Stimulated activated CD8-positive, alpha-beta memory T cell treated with anti-CD3 and anti-CD28 coated beads, Interleukin-4, amount 100 ng/mL, for 48 hours (primary cell): Measurements from ENCODE around the gene LRRC8D.

ENCODE experiments used
- DNase-seq: peaks from one replicate; pipeline ENCODE4 v3.0.0-alpha.2; 2020

LRRC8D gene

DNA sequence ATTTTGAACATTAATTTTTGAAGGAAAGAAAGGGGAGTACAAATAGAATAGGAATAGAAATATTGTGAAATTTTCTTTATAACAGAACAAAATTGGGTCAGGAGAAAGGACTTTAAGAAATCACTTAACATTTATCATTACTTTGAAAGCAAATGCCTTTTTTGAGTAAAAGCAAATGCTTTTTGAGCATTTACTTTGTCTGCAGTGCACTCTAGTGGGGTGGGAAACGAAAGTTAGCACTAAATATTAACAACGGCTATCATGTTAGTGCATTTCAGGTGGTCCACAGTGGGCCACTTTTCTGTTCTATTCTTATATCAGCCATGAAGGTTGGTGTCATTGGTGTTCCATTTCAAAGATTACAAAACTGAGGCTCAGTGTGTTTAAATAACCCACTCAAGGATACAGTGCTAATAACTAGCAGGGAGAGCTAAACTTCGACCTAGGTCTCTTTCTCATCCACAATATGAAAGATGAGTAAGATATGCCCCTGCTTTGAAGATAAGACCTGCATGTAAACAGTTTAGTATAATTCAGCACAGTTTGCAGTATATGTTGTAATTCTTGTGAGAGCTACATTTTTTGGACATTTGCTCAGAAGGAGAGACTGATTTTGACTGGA, 13.4 kb downstream of the LRRC8D start:
- no peak for DNase-seq

DNA sequence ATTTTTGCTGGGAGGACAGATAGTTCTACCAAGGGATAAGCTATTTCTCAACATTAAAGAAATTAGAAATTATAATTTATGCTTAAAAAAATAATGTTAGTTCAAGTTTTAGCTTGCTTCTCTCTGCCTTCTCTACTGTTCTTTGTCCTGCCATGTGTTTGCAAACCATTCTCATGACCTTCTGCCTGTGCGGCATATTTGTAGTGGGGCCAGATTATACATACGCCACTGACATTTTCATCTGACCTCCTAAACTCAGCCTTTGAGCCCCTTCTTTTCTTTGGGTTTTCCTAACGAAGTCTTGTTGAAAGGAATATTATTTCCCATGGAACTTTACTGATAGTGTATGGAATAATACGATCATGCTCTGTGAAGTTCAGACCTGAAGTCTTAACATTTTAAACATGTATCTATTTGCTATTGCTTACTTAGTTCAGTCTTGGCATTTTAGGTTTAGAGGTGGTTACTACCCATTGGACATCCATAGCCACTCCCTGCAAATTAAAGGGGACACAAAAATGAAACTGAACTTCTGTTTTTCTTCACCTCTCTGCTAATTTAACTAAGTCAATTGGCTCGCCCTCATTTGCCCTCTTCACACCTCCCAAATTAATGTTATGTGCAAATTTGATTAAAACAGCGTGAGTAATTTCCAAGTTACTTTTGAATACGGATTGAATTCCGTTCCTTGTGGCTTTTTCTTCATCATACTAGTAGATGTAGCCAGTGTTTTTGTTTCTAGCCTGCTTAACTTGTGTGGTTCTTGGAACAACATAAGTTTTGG, 15.6 kb downstream of the LRRC8D start:
- no peak for DNase-seq

DNA sequence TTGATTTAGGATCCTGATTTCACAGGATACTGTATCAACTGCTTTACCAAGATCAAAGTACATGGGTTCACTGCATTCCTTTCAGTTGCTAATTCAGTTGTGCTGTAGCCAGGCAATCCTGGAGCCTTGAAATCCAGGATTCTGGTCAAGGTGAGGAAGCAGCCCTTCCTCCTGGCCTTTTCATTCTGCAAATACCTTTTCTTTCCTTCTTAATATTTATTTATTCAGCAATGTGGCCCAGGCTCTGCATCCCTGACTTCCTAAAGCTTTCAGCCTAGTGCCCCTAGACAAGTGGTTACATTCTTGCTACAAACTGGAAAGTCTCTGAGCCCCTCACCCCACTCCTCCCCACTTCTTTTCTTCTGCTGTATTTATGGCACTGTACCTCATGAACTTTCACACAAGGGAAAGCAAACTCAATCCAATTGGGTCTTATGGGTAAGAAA, 16.2 kb downstream of the LRRC8D start:
- DNase-seq: no peak

DNA sequence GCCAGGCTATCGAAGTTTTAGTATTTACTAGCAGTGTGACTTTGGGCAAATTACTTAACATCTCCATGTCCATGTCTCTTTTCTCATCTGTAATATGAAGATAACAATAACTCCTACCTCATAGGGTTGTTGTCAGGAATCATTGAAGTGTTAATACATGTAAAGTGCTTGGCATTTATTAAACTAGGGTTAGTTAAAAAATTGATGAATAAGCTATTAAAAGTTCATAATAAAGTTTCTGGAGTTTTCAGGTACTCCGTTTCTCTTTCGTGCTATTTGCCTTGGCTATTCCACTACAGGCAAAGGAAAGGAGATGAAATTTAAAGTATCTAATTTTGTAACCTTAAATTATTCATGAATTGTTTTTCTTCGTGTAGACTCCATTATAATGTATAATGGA, 16.7 kb downstream of the LRRC8D start:
- no peak for DNase-seq

DNA sequence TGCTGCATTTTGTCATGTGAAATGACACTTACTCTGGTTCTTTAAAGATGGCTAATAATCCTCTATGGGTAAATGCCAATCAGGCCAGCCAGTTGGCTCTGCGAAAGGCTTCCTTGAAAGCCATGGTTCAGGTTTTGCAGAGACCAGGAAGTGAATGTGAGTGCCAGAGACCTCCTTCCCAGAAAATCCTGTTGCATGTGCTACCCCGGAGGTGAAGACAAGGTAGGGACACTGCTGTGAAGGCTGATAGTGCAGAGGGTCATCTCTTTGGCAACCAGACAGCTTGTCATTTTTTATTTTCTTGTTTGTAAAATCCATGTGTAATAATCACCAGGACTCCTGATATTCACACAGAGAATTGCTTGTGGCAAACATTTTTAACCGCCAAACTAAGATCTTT, 18.7 kb downstream of the LRRC8D start:
- DNase-seq: no peak

DNA sequence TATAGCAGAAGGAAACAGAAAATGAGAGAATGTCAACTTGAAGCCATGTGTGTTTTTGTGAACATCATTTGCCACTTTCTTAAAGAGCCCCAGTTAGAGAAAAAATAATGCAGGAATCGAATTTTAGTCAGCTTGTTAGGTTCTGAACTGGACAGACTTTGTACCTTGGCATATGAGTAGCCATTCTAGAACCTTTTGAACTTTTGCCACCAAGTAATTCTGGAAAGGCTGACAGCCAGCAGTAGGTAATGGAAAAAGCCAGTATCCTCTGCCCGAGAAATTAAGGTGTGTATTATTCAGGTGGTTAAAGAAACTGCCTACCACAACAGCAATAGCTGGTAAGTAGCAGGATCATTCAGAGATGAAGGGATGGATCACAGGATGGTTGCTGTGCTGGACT, 20.7 kb downstream of the LRRC8D start:
- DNase-seq: no peak

DNA sequence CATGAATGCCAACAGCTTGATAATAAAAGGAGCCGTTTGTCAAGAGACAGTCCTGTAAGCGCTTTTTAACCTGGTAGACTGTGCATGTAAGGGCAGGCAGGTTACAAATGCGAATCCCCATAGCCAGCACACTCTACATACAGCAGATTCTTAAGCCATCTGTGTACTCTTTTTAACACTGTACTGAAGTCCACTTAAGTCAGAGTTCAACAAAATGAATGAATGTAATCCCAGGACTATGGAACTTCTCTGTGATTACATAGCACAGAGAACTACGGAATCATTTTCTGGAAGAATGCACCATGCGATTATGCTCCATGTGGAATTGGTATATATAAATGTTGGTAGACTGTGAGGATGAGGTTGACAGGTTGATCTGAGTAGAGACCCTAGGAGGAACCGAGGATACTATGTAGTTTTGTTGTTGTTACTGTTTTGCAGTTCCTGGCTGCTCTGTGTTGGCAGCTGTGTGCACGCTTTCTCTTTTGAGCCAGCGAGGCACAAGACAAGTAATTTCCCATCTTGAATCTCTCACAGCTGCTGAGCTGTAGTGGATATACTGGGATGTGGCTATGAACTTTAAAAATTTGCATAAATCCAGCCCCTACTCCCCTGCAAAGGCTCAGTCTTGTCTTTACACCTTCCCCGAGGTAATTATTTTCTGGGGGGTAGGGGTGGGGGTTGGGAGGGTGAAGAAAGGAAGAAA, 21.9 kb downstream of the LRRC8D start:
- peak; percentile 38 for DNase-seq

DNA sequence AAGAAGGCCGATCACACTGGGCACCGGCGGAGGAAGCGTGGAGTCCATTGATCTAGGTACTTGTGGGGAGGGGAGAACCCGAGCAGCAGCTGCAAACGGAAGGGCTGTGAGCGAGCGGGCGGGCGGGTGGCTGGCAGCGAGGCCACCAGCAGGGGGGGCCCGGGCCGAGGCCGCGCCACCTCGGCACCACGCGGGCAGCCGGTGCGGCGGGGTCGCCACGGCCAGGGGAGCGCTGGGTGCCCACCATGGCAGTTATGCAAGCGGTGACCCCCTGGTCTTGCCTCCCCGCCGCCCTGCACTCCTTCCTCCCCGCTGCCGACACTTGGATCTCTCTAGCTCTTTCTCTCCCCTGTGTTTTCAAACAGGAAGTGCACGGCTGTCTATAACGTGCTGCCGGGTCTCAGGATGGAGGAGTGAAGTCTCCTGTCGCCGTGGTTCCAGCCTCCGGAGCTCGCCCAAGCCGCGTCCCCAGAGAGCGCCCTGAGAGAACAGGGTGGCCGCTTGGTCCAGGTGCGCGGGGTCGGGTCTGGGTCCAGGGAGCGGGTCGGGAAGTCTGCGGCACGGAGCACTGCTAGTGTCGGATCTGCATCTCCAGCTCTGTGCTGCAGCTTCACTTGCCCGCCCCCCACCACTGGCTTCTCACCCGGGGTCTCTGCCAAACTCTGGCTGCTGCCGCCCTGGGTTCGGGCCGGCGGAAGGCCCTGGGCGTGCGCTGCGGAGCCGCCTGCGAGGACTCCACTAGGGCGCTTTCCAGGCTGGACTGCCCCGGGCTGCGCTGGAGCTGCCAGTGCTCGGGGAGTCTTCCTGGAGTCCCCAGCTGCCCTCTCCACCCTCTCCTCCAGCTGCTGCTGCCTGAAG, 22.7 kb downstream of the LRRC8D start:
- DNase-seq: peak; percentile 83

DNA sequence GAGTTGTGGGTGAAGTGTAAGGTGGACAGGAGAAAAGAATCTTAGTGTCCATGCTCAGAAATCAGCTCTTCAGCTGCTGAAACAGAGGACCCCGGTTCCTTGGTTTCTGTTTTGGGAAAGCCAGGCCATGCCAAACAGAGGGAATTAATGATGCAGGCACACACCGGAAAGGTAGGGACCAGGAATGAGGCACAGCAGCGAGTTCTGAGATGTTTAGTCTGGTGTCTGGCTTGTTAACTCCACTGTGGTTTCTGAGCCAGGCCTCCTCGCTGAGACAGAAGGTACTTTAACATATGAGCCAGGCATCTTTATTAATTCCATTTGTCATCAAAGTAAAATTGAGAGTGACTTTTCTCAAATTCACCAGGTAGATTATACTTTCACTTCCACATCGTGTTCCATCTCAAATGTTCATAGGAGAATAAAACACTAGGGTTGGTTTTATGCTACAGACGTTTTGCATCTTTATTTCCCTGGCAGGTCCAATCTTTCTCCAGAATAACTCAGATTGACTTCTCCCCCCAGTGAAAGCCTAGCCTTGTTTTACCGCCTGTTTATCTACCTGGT, 23.5 kb downstream of the LRRC8D start:
- DNase-seq: peak; percentile 52

DNA sequence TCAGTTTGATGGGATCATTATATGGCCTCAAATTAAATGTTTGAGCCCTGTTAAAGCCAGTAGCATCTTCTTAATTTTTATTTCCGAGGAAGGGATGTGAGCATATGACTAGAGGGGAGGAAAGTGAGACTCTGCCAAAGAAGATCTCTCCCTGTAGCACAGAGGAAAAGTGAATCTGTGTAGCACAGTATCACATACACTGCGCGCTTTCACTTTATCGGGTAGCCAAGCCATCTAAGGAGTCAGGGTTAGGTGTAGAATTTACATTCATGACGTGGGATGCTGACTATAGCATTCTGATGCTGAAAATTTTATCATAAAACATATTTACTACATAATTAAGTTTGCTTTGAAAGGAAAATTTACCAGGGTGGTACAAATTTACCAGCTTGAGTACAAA, 24.0 kb downstream of the LRRC8D start:
- no peak for DNase-seq

DNA sequence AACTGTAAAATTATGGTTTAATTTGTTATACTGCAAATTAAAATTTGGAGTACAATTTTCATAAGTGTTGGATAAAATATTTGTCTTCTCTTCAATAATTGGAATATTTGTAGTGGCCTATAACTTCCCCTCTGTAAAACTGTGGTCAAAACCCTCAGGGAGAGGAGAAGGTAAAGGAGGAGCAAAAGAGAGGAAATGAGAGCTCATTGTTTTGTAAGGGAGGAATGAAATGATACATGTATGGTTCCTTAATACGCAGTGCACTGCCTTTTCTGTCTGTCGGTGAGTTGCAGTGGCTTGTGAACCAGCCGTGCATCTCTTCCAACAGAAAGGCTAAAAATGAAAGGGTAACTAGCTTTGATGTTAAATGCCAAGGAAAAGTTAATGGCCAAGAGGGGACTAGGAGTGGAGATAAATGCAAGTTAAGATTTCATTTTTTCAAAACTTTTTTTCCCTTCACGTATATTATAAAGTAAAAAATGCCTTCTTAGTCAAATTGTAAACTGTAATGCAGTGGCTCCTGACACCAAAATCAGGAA, 26.4 kb downstream of the LRRC8D start:
- no peak for DNase-seq

DNA sequence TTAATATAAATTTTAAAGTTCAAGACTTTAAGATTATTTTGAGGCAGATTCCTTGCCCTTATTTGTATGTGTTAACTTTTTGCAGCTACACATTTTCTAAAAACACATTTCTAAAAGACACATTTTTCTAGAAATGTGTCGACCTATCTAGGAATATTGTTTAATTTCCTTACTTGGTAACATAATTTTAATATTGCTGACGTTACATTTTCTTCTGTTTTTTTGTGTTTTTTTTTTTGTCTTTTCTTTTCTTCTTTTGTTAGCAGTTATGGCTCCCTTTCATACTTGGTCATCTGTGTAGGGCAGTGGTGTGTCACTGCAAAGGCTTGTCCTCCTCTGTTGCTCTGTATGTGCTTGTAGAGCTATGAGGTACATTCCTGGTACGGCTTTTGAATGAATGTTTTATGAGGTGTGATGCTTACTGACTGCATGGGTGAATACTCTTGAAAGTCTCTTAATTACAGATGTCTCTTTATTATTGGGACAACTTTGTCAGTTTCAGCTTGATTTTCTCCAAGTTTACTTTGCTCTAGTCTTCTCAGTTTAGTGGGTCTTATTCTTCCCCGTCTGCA, 30.1 kb downstream of the LRRC8D start:
- DNase-seq: no peak

DNA sequence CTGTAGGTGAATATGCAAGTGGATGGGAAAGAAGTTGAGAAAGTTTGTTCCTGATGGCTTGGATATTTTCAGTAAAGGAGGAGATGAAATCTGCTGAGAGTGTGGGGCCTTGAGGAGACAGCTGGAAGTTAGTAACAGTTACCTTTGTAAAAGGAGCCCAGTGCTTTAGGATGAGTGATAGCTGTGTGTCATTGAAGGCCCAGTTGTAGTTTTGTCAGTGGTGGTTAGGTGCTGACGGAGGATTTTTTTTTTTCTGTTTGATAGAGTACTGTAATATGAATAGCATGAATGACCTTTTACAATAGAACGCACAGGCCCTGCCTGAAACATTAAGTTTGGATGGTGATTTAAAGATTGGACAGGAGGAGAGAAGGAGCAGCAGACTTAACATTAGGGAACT, 33.3 kb downstream of the LRRC8D start:
- DNase-seq: no peak

DNA sequence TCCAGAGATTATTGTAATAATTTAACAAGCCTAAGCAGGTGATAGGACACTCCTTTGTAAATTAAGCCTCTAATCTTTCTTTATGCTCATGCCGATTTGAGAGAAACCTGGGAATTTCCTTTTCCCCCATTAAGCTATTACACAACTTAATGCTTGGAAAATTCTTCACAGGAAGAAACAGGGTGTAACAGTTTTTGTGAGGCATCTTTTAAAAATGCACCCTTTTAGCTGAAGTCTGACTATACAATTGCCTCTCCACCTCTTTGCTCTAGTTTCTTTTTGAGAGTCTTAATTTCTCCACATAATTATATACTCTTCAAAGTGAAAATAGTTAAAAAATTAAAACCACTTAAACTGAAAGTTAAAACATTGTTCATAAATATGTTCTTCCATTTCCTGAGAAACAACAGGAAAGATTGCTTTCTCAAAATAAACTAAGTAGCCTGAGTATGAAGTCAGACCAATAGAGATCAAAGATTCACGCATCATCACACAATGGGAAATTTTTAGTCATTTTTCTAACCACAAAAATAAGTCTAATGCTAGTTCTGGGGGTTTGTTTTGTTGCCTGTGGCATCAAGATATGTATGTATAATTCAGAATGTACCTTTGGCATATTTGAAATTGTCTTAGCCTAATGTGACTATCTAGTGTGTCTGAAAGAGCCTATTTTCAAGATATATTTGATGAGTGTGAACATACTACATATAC, 34.7 kb downstream of the LRRC8D start:
- no peak for DNase-seq

DNA sequence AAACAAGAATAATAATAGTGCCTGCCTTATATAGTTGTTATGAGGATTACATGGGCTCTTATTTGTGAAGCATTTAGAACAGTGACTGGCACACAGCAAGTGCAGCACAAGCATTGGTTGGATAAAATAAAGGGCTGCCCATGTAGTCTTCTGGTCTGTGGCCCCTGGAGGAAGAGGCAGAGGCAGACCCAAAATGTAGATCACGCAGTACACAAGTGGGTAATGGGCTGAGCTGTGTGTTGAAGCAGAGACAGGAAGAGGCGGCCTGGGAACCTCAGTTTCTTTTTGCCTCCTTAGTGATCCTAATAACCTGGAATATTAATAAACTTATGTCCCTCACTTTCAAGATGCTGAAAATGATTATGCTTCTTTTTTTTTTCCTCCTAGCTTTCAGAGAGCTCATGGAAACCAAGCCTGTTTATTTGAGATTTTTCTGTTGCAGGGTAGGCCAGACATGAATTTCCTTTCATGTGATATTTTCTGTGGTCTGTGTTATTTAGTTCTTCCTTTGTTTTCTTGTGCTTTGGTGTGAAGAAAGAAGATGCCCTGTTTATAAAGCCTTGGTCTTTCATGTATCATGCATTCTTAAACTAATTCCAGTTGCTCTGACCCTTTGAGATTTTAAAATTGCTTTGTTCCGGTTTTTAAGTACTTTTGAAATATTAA, 42.5 kb downstream of the LRRC8D start:
- no peak for DNase-seq

DNA sequence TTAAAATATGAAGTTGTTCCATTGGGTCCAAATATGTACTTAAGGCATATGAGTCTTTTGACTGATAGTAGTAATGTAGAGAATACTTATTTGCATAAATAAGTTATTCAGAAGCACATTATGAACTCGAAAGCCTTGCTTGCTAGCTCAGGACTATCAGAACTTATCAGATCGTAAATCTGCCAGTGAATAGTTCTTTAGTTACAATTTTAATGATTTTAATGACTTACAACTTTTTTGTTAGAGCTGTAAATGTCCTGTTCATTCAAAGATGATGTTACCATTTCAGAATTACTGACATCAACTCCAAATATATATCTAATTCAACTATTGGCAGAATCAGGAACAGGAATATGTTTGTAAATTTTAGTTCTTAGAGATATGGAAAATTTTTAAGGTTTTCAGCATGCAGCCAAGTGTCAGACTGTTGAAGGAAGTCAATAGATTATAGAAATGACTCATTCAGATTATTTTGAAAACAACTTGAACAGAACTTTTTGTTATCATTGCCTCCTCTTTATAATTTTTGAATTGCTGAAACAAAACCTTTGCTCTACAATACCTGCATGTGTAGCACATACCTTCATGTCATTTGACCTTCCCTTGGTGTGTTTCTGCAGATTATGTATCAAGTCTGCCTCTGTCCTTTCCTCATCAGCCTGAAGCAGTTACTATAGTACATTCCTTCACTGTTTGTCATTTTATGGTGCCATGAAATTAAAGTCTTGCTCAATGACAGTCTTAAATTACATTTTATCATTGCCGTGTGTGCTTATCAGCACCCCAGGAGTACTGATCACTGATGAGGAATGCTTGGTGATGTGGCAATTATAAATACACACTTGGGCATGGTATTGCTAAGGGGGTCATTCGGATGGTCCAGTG, 44.9 kb downstream of the LRRC8D start:
- no peak for DNase-seq

DNA sequence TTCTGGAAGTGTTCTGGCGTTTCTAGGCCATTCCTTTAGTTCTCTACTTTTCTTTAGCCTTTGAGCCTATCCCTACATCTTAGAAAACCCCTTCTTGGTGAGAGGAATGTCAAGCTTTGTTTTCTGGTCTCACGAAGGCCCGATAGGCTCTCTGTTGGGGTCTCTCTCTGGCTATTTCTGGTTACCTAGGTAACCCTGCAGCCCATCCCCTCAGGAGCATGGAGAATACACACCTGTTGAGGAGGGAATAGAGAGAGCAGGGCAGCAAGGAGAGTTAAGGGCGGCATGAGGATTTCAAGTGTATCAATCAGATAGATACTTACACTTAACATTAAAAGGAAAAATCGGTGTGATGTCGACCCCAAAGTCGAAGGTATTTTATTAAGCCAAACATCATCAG, 45.7 kb downstream of the LRRC8D start:
- DNase-seq: no peak

DNA sequence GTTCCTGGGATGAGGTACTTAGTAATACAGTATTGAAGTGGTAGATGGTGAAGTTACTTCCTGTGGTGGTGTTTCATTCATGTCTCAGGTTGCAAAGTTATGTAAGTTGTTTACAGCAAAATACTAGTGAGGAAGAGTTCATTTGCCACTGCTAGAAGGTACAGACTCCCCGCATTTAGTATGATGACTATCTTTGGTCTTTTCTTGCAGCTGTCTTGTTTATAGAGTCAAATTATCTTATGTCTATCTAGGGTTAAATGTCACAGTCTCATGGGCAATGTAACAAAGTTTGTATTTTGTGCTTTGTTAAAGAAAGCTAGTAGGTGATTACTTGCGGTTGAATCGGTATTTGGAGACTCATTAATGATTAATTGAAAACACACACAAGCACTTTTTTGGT, 50.2 kb downstream of the LRRC8D start:
- DNase-seq: no peak

DNA sequence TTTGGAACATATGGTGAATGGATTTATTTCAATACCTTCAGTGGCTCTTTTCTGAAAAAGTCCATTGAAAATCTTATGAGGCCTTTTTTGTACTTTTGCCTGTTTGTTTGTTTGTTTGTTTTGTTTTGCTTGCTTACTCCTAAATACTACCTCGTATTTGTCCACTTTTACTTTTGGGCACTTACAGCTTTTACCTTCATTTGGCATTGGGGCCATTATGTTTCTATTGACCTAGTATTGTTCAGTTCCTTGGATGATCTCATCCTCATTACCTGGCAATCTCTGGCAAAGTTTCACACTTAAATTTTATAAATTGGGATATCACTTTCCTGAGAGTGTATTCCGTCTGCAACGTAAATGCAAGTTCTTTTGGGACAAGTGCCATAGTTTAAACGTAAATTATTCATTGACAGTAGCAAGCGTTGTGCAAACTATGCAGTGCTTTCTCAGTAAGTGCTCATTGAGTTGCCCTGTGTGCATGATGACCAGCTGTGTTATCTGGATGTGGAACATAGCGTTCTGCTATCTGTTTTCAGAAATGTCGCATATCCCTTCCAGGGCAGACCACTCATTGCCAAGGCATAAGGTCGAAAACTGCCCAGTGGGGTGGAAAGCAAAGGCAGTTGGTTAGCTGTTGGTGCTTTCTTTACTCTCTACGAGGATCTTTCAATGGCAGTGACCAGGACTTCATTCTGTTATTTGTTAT, 51.1 kb downstream of the LRRC8D start:
- DNase-seq: no peak
